Measurements from ENCODE around the gene DHX16. TPM values are rescaled to one million over a fixed set of nuclear protein-coding genes. Genes with fewer than 3 reads are reported as not detected.

The DHX16 gene
- 24.9 and 25.2 TPM in 2 replicates for total RNA-seq

DNA sequence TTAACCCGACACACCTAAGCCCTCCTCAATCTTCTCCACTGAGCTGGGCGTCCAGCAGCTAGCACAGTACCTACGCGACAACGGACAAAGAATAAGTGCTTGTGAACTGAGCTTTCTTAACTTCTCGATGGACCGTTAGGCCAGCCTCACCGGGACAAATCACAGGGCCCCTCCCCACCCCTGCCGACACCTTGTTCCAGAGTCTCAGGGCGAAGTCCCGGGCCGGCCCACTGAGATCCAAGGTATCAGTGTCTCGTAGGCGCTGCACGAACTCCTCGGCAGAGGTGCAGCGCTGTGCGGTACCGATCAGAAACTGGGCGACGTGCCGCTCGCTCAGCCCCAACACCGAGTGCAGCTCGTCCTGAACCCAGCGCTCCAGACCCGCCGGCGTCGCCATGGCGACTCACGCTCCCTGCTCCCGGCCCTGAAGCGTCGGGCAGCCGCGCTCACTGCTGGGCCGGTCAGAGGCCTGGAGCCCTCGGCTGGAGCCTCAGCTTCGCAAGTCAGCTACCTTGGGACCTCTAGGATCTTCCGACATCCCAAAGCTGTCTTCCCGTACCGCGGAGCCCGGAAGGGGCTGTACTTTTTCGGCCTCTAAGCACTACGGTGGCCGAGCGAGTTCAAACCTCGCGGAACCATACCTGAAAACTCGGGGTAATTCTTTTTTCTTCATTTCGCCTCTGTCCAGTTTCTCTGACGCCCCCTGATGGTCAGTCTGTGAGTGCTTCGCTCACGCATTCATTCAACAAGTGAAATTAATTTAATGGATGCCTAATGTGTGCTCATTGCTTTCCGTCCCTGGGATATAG is at the start of gene DHX16:
DHX16 (minus strand) TSS at position 562 of the 809 bp plus-strand sequence; CDS start at position 397, 165 bp downstream.

DNA sequence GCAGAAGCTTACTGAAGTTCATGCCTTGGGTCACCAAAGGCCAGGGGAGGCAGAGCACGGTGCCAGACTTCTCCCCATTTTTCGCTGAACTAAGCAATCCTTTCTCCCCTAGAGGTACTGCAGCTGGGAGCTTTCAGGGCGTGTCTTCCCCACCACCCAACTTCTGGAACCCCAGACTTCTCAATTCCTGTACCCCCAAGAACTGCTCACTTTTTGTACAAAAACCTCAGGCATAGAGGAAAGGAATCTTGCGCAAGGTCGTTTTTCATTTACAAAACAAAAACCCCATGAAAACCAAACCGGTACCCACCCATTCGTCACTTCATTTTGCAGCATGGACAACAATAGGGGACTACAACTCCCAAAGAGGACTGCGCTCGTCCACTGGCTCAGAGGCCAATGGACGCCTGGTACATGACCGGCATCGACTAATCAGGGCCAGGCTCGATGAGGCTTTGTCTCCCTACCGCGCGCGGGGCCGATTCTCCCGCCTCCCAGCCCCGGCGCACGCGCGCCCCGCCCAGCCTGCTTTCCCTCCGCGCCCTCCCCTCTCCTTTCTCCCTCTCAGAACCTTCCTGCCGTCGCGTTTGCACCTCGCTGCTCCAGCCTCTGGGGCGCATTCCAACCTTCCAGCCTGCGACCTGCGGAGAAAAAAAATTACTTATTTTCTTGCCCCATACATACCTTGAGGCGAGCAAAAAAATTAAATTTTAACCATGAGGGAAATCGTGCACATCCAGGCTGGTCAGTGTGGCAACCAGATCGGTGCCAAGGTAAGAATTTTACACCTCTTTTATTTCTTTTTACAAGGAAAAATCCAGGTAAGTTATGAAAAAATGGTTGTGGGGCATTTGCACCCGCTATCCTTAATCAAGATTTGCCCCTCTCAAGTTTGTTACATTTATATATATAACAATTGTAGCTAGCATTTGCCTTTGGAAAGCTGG is 47.3 kb upstream of the DHX16 start, which contains the start of gene TUBB:
TUBB (plus strand) TSS at position 562 of the 947 bp plus-strand sequence; CDS start at position 717, 155 bp downstream.

DNA sequence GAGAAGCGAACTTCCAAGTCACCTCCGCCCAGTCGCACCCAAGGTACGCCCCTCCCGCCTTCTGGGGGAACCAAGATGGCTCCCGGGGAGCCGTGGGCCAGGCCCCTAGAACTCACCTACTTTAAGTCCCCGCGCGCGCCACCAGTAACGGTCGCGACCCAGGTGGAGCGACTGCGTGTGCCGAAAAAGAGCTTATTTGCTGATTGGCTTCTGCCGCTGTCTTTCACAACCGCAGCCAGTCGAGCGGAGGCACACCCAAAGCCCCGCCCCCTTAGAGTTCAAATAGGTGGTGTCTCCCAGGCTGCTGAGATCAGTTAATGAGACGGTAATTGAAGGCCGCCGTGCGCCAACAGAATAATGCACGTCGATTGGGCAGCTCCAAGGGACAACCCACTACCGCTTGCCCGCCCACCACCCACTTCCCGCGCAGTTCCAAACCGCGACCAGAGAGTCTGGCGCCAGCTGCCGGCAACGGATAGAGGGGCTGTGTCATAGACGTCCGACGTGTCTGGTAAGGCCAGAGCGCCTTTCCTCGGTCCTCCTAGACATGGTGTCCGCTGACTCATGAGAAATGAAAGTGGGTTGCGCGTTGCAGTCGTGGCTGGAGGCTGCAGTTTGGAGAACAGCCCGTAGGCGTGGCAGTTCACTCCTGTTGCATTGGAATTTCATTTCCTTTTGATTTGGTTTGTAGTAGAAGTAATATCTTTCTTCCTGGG is 44.5 kb upstream of the DHX16 start, which contains the start of gene MDC1:
MDC1 (minus strand) TSS at position 153 of the 716 bp plus-strand sequence. CDS start 2,106 bp downstream, outside the sequence.

DNA sequence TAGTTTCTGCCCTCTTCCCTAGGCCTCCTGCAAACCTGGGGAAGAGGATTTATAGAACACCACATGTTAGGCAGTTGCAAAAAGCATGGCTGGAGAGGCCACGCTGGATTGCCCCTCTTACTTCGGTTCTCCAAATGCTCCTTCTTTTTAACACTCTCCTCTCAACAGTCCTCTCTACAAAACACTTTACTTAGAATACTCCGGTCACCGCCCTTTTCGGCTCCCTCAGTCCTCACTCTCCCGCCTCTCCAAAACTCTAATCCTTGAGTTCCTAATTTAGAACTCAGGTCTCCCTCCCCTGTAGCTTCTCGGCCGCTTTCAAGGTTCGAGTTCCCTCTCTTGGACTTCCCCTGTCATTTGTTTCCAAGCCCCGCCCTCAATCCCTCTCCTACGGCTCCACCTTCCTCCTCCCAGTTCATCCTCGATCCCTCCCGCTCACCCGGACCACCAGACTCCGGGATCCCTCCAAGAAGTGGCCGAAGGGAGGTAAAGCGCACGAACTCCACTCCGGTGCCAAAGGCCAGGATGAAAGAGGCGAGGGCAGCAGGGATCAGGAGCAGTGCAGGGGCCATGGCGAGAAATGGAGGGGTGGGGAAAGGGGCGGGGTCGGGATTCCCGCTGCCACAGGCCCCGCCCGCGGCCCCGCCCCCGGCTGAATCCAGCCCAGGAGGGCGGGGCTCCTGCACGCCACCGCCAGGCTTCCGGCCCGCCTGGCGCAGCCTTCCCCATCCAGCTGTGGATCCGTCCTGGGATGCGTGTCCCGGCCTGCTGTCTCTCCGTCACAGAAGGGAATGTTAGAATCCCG is 17.8 kb upstream of the DHX16 start, which contains the start of gene NRM:
NRM (minus strand) TSS at position 582 of the 805 bp plus-strand sequence; CDS start at position 572, 10 bp downstream.

DNA sequence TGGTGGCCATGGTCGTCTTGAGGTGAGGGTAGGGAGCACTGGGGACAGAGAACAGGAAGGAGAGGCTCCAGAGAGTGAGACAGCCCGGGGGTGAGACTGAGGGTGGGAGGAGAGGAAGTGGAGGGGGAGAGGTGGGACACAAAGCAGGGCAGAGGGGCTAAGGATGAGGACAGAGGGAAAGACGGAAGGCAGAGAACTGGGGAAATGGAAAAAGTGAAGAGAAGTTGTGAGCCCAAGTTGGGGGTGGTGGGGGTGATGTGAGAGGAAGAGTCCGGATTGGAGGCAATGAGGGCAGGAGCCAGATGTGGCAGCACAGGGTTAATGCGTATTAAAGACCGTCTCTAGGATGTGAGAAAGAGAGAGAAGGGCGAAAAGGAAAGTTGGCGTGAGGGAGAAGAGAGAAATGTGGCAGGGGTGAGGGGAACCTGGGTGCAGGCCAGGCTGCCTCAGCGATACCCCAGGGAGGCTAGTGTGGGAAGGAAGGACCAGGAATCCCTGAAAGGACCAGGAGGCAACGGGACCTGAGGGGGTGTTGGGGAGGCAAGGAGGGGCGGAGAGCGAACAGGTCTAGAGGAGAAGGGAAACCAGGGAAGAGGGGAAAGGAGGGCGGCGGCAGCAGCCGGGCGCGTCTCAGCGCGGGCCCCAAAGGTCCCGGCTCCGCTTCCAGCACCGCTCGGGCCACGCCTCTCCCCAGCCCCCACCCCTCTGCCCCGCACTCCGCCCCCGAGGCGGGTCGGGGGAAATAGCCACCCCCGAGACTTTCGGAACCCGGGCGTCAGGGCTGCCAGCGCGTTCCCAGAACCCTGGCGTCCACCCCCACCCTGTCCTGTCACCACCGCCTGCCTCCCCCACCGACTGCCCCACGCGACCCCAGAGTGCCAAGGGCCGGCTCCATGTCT is 13.5 kb upstream of the DHX16 start, which contains the start of gene PPP1R18:
PPP1R18 (minus strand) TSS at position 637 of the 899 bp plus-strand sequence; CDS start at position 10, 627 bp downstream.

DNA sequence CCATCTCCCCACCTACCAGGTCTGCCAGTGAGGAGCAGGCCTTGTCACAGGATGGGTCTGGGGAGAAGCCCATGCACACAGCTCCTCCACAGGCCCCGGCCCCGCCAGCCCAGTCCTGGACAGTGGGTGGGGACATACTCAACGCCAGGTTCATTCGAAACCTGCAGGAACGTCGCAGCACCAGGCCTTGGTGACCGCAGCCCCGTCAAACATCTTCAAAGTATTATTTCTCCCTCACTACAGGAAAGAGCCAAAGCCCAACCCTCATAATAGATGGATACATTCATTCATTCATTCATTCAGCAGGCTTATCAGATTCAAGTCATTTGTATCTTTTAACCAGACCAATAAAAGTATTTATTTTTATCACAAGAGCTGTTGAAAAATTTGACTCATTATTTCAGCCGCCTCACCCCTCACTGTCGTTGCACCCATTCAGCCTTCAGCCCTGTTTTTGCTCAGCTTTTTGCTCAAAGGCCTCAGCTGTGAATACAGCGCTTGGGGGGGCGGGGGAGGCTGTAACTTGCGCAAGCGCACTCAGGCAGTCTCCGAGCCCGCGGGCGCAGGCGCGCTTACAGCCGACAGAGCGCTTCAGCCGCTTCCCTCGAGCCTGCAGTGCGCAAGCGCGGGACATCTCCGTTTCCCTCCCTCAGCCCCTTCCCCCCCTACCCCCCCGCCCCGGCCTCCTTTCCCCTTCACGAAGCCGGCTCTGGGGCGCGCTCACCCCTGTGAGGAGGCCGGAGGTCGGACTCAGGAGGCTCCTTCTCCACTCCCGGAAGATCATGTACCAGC is 26.2 kb downstream of the DHX16 start, which contains the start of gene C6orf136:
C6orf136 (plus strand) TSS at position 684 of the 792 bp plus-strand sequence; CDS start at position 783, 99 bp downstream.

DNA sequence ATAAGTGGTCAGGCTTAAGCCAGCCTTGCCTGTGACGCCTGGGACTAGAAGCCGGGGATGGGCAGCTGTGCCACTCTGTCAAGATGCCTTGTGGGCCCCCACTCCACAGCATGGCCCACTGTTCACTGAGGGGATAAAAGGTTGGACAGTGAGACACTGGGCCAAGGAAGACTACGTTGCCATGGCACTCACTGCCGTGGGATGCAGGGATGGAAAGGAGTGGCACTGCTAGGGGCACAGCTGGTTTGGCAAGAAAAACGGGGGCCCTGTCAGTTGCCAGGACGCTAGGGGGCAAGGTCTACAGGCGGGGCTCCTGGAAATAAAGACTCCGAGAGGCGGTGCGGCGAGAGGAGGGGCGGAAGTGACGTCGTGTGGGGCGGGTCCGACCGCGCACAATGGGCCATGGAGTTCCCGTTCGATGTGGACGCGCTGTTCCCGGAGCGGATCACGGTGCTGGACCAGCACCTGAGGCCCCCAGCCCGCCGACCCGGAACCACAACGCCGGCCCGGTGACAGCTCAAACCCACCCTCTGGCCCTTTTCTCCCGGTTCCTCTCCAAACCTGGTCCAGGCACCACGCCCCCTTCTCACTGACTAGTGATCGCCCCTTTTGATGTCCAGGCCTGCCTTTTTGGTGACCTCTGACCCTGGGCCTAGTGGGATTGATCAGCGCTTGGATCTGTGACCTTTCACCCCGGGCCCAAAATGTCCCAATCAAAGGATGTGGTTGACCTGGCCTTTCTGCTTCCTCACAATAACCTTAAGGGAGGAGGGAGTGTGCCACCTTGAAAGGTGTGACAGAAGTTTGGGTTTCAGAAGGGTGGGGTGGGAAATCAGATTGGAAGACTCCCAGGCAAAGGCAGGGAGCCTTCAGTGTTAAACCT is 46.1 kb downstream of the DHX16 start, which contains the start of gene ATAT1:
ATAT1 (plus strand) TSS at position 391 of the 883 bp plus-strand sequence.

DNA sequence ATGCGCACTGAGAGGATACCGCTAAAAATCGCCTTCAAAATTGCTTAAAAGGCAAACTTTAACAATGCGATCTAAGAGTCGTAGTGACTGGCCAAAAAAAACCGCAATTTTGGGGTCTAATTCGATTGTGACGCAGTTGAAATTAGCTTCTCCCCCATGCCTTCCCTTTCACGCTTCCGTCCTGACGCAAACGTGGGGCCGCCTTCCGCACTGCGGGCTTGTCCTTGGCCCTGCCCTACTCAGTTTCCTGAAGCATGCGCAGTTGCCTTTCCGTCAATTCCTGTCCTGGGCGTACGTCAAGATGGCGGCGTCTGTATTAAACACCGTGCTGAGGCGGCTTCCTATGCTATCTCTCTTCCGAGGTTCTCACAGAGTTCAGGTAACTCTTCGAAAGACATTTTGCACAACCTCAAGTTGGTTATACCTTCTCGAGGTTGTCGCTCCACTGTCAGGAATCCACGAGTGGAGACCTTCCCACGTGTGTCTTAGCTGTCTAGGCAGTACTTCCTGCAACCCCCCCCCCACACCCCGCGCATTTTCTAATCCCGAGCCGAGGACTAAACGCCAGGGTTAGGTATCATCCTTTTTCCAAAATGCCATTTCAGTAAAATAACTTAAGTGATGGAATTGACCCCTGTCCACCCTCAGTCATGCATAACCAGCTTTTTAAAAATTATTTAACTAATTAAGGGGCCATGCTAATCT is 55.1 kb downstream of the DHX16 start, which contains the start of gene MRPS18B:
MRPS18B (plus strand) TSS at position 276 of the 705 bp plus-strand sequence; CDS start at position 302, 26 bp downstream.

DNA sequence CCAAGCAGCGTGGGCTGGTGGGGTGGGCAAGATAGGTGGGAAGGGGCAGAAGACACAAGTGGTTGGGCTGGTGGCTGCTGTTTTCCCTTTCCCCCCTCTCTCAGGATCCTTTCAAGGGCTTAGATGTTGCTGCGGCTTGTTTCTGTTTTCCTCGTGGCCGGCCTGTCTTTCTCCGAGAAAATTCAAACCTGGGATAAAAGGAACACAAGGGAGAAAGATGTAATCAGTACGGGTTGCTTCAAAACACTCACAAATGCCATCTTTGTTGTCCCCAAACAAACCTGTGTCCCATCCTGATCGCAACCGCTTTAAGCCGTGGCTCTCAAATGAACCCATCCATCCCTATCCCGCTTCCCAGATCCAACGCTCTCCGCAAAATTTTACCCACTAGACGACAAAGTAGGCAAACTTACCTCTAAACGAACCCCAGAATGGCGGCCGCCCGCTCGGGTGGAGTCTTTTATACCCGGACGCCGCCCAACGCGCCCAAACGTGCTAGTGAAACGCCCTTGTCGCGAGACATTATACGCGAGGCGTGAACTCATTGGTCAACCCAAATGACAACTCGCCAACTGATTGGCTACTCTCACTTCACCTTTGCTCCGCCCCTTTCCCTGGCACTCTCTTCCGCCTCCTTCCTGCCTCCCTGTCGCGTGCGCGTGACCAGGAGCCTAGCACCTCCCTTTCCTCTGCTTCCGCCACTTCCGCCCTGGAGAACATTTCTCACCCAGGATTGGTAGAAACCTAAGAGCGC is 55.8 kb downstream of the DHX16 start, which contains the start of gene PPP1R10:
PPP1R10 (minus strand) TSS at position 433 of the 754 bp plus-strand sequence. CDS start 7,299 bp downstream, outside the sequence.

Other genes with a start within 250 kb of the DHX16 start
- gene HLA-E, start 183.5 kb downstream of the DHX16 start, total RNA-seq, result 140 and 208 TPM in 2 replicates
- gene GNL1, start 116.5 kb downstream of the DHX16 start, total RNA-seq, result 33.7 and 55.1 TPM in 2 replicates
- gene PRR3, start 115.7 kb downstream of the DHX16 start, total RNA-seq, result 10.2 and 17.4 TPM in 2 replicates
- gene ABCF1, start 101.6 kb downstream of the DHX16 start, total RNA-seq, result 31.8 and 33.6 TPM in 2 replicates
- gene PPP1R10, start 55.8 kb downstream of the DHX16 start, total RNA-seq, result 19.9 and 59.6 TPM in 2 replicates
- gene MRPS18B, start 55.2 kb downstream of the DHX16 start, total RNA-seq, result 66.7 and 68.2 TPM in 2 replicates
- 3.8 and 3.9 TPM in 2 replicates for gene ATAT1, start 46.1 kb downstream of the DHX16 start, total RNA-seq
- gene C6orf136, start 25.9 kb downstream of the DHX16 start, total RNA-seq, result 7.6 and 9.7 TPM in 2 replicates
- gene PPP1R18, start 13.6 kb upstream of the DHX16 start, total RNA-seq, result 53.7 and 67.1 TPM in 2 replicates
- 16.5 TPM in 2 replicates for gene NRM, start 18.0 kb upstream of the DHX16 start, total RNA-seq
- 10.8 and 11.2 TPM in 2 replicates for gene MDC1, start 44.3 kb upstream of the DHX16 start, total RNA-seq
- gene TUBB, start 47.3 kb upstream of the DHX16 start, total RNA-seq, result 514 and 1,241 TPM in 2 replicates
- 100 and 118 TPM in 2 replicates for gene FLOT1, start 69.7 kb upstream of the DHX16 start, total RNA-seq
- 92.7 and 292 TPM in 2 replicates for gene IER3, start 71.5 kb upstream of the DHX16 start, total RNA-seq
- gene DDR1, start 211.5 kb upstream of the DHX16 start, total RNA-seq, result 24.4 and 36.8 TPM in 2 replicates
- gene GTF2H4, start 235.2 kb upstream of the DHX16 start, total RNA-seq, result 12.3 and 22.7 TPM in 2 replicates
- 14.1 and 14.5 TPM in 2 replicates for gene VARS2, start 241.2 kb upstream of the DHX16 start, total RNA-seq